DND-41 (cell line): Measurements from ENCODE around the gene TMBIM4.
"Not testable (repeated sequence)": the region's sequence is repeated elsewhere in the genome, so short reads cannot be mapped to it uniquely, and the experiment has no call there.

Source experiments
- ATAC-seq: fragments of 200-7000 bp; cut with Tn5 transposase; 3 replicates; pipeline ENCODE4 v1.9.1; 2021; ENCODE audit warnings: low read depth; ENCODE audit not compliant: insufficient read depth
- DNase-seq: peaks from one replicate; pipeline ENCODE4 v3.0.0-alpha.2; 2020
- H2AFZ ChIP-seq: 2 replicates; pipeline ENCODE4 v1.6.0; 2012; ENCODE audit warnings: low read depth, low read length
- H3K27ac ChIP-seq: 2 replicates; pipeline ENCODE4 v1.5.1; 2012; ENCODE audit warnings: low read length, inconsistent platforms
- H3K27me3 ChIP-seq: fragments of 200-600 bp; sonication (generic); 2 replicates; pipeline ENCODE4 v1.6.0; 2012; ENCODE audit warnings: low read length, mild to moderate bottlenecking, inconsistent platforms; ENCODE audit not compliant: insufficient read depth, poor library complexity
- H3K36me3 ChIP-seq: 2 replicates; pipeline ENCODE4 v1.5.1; 2012; ENCODE audit warnings: low read length, inconsistent platforms; ENCODE audit not compliant: insufficient read depth
- H3K4me1 ChIP-seq: 2 replicates; pipeline ENCODE4 v1.5.1; 2012; ENCODE audit warnings: mild to moderate bottlenecking, low read length; ENCODE audit not compliant: insufficient read depth
- H3K4me2 ChIP-seq: 2 replicates; pipeline ENCODE4 v1.6.0; 2012; ENCODE audit warnings: mild to moderate bottlenecking, moderate library complexity, low read length, inconsistent platforms; ENCODE audit not compliant: insufficient read depth
- H3K4me3 ChIP-seq, 2 experiments: fragments of 200-600 bp in 1 of 2; shearing (Covaris generic) in 1 of 2; 2 replicates each; pipeline ENCODE4 v1.5.1; 2012 to 2016; ENCODE audit warnings: inconsistent platforms in 2 of 2, low read length in 2 of 2, mild to moderate bottlenecking in 2 of 2, low read depth in 1 of 2, moderate library complexity in 1 of 2
- H3K79me2 ChIP-seq: 2 replicates; pipeline ENCODE4 v1.6.0; 2012; ENCODE audit warnings: low read length, inconsistent platforms; ENCODE audit not compliant: insufficient read depth
- H3K9ac ChIP-seq: 2 replicates; pipeline ENCODE4 v1.6.0; 2012; ENCODE audit warnings: low read depth, mild to moderate bottlenecking, inconsistent platforms, low read length, moderate library complexity
- H3K9me3 ChIP-seq: 2 replicates; pipeline ENCODE4 v1.5.1; 2012; ENCODE audit warnings: low read length, moderate library complexity, mild to moderate bottlenecking, inconsistent platforms; ENCODE audit not compliant: insufficient read depth, severe bottlenecking
- H4K20me1 ChIP-seq: 2 replicates; pipeline ENCODE4 v1.6.0; 2012; ENCODE audit warnings: low read length; ENCODE audit not compliant: insufficient read depth
- CTCF ChIP-seq: IDR thresholded peaks from 2 replicates; pipeline ENCODE4 v1.5.1; 2012; ENCODE audit warnings: borderline replicate concordance, low read length, moderate library complexity, mild to moderate bottlenecking; ENCODE audit not compliant: poor library complexity, severe bottlenecking; ENCODE audit errors: extremely low read depth
- EZH2 ChIP-seq: IDR thresholded peaks from 3 replicates; pipeline ENCODE4 v1.6.1; 2012; ENCODE audit warnings: borderline replicate concordance, low read depth, mild to moderate bottlenecking, moderate library complexity, low read length, inconsistent platforms; ENCODE audit not compliant: severe bottlenecking

TMBIM4 gene

DNA sequence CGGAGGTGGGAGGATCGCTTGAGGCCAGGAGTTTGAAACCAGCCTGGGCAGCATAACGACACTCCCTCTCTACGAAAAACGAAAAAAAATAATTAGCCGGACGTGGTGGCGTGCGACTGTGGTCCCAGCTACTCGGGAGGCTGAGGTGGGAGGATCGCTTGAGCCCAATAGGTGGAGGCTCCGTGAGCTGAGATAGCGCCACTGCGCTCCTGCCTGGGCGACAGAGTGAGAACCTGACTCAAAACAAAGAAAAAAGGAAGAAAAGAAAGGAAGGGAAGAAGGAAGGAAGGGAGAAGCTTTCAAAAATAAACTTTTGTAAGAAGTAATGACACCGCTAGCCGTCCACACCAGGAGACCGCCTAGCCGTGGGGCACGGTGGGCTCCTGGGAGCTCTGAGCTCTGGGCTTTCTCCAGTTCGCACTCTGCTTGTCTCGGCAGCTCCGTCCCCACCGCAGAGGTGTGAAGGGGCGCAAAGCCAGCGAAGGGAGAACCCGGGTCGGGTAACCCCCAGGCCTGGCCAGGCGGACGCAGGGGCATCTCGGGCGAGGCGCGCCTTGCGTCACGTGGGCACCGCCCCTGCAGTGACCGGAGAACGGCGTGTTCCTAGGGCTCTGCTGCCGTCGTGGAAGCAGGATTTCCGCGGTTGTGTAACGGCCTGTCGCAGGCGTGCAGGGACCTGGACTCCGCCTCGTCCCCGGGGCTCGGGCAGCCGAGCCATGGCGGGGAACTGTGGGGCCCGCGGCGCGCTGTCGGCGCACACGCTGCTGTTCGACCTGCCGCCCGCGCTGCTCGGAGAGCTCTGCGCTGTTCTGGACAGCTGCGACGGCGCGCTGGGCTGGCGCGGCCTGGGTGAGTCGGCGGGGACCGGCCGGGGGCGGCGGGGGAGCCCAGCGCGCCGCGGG lies 19.0 kb upstream of the TMBIM4 start, which contains the start of gene IRAK3:
Gene IRAK3, plus strand, starts transcription at position 631 of the 902 bp plus-strand sequence. Its CDS starts 86 bp downstream, at position 717.
- H2AFZ ChIP-seq, result no peak within 1 kb of the TSS
- no peak within 1 kb of the TSS for H3K4me2 ChIP-seq
- H3K9me3 ChIP-seq, result no peaks in the 10 kb centered on the region
- no peaks in the 10 kb centered on the region for H3K4me1 ChIP-seq
- peaks cover 3% of the 10 kb centered on the region for H3K27me3 ChIP-seq
- no peak within 1 kb of the TSS for H3K27ac ChIP-seq
- DNase-seq (no peak), ATAC-seq (no peak)
- no peak within 1 kb of the TSS for H3K9ac ChIP-seq
- H4K20me1 ChIP-seq, result no peaks in the 10 kb centered on the region
- H3K4me3 ChIP-seq, result no peak within 1 kb of the TSS
- no peaks in the 10 kb centered on the region for H3K36me3 ChIP-seq
- TF ChIP-seq CTCF (no peak), EZH2 (no peak)
- no peaks in the 10 kb centered on the region for H3K79me2 ChIP-seq

DNA sequence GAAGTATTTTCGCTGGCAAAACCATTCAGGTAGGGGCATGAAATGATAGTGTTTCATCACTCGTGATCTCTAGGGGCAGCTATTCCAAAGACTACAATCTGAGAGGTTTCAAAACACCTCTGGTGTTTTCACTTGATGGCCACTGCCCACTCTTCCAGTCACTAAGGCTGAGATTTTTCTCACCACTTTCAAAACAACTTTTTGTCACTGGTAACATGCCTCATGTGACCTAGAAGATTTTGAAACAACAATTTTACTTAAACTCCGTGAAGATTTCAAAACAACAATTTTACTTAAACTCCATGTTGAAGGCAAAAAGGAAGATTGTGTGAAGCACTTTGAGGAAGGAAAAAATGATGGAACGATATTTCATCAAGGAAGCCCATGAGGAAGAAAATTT lies 18.0 kb upstream of the TMBIM4 start:
- ATAC-seq (no peak), DNase-seq (no peak)
- Histone ChIP-seq H3K36me3 (no peaks in the 10 kb centered on the region), H4K20me1 (no peaks in the 10 kb centered on the region), H3K4me2 (no peak overlapping the region), H3K27me3 (peaks cover 3% of the 10 kb centered on the region), H3K9ac (no peak overlapping the region), H2AFZ (no peak overlapping the region), H3K4me3 (no peak overlapping the region), H3K79me2 (no peaks in the 10 kb centered on the region), H3K9me3 (no peaks in the 10 kb centered on the region), H3K4me1 (no peaks in the 10 kb centered on the region), H3K27ac (no peak overlapping the region)
- no peak for TF ChIP-seq CTCF
- no peak for TF ChIP-seq EZH2

- no peaks in the 10 kb centered on the region for H4K20me1 ChIP-seq
- H3K4me1 ChIP-seq, result no peaks in the 10 kb centered on the region
- TF ChIP-seq EZH2, result no peak
- no peak for TF ChIP-seq CTCF
- H3K79me2 ChIP-seq, result no peaks in the 10 kb centered on the region
- no peaks in the 10 kb centered on the region for H3K36me3 ChIP-seq
- peaks cover 3% of the 10 kb centered on the region for H3K27me3 ChIP-seq
- no peak overlapping the region for H3K4me3 ChIP-seq
- DNase-seq (no peak), ATAC-seq (no peak)
- H3K4me2 ChIP-seq, result no peak overlapping the region
- no peak overlapping the region for H3K27ac ChIP-seq
- no peaks in the 10 kb centered on the region for H3K9me3 ChIP-seq
- H3K9ac ChIP-seq, result no peak overlapping the region
- no peak overlapping the region for H2AFZ ChIP-seq
Measured at GRCh38 chr12:66187036-66187435, 17.2 kb upstream of the TMBIM4 start.

DNA sequence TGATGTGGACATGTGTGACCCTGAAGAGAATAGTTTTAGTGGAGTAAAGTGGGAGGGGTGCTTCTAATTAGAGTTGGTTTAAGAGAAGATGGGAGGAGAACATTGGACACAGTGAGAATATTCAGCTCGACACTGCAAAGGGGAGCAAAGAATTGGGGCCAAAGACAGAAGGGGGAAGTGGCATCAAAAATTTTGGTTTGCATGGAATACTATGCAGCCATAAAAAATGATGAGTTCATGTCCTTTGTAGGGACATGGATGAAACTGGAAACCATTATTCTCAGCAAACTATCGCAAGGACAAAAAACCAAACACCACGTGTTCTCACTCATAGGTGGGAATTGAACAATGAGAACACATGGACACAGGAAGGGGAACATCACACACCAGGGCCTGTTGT lies 15.0 kb upstream of the TMBIM4 start:
- H3K4me1 ChIP-seq, H3K79me2 ChIP-seq, H2AFZ ChIP-seq, H3K27ac ChIP-seq, H3K4me2 ChIP-seq, H3K9ac ChIP-seq, H3K36me3 ChIP-seq, H3K4me3 ChIP-seq, DNase-seq, H4K20me1 ChIP-seq, H3K27me3 ChIP-seq, ATAC-seq, H3K9me3 ChIP-seq: not testable (repeated sequence)
